ENCODE results near the gene OR11H6. TPM values are rescaled to one million over a fixed set of nuclear protein-coding genes. Genes with fewer than 3 reads are reported as not detected.

Gene OR11H6
- total and polyA plus RNA-seq, 9 of the 15 experiments (the other 6 are each of a cell fraction or from before 2014, with no cell fraction given): not detected

- Histone ChIP-seq H4K20me1 (replicated peaks; ENCODE audit: control insufficient read depth, insufficient read depth, low read length) (no peaks in the 10 kb centered on the region), H2AFZ (ENCODE audit: low read depth, low read length) (peak overlapping the region; percentile 84), H3K27ac (ENCODE audit: extremely low read depth, low read depth, low read length) (no peak overlapping the region; the same call in 1 of the 3 replicates), H3K9me1 (ENCODE audit: control insufficient read depth, insufficient read depth, low read length) (no peaks in the 10 kb centered on the region), H3K4me2 (ENCODE audit: insufficient read depth, low read length) (peak overlapping the region; percentile 60; the same call in 1 of the 2 replicates), H3K27me3 (ENCODE audit: control insufficient read depth in 2 of 2, insufficient read depth in 2 of 2, low read length in 2 of 2) (no peaks in the 10 kb centered on the region), H3K4me1 (replicated peaks in 1 of 2; ENCODE audit: control insufficient read depth in 2 of 2, insufficient read depth in 2 of 2, low read length in 2 of 2) (peaks cover 0 to 12% of the 10 kb centered on the region in 2 experiments; a peak in 3 of 5 replicates), H3K9me3 (replicated peaks; ENCODE audit: control insufficient read depth, insufficient read depth, low read depth, low read length) (no peaks in the 10 kb centered on the region), H3K9ac (ENCODE audit: insufficient read depth in 1 of 2, low read depth in 2 of 2, low read length in 2 of 2) (no peak overlapping the region), H3K79me2 (ENCODE audit: control insufficient read depth, insufficient read depth, low read length) (no peaks in the 10 kb centered on the region), H3K36me3 (ENCODE audit: control insufficient read depth, insufficient read depth, low read length) (no peaks in the 10 kb centered on the region), H3K4me3 (no peak overlapping the region)
- TF ChIP-seq ZNF184 (CRISPR knock-in tag; IDR thresholded peaks at IDR 0.05) (no peak), C11orf30 (IDR thresholded peaks at IDR 0.05; ENCODE audit: low read depth) (peak; percentile 83), TRIM25 (IDR thresholded peaks at IDR 0.05; ENCODE audit: borderline replicate concordance) (no peak), ZNF316 (IDR thresholded peaks at IDR 0.05) (peak; percentile 88), BACH1 (tag; IDR thresholded peaks at IDR 0.05) (peak; percentile 56; the same call in 1 of the 2 replicates), MAFG (tag; conservative IDR thresholded peaks at IDR 0.05) (peak; percentile 89), DPF2 (IDR thresholded peaks at IDR 0.05) (no peak), ZNF696 (CRISPR knock-in tag; conservative IDR thresholded peaks at IDR 0.05) (no peak), NFE2 (IDR thresholded peaks at IDR 0.05; ENCODE audit: low read depth) (peak; percentile 80), NFE2L1 (tag; IDR thresholded peaks at IDR 0.05; ENCODE audit: borderline replicate concordance, low read depth) (peak; percentile 82), MAFK (IDR thresholded peaks at IDR 0.05; ENCODE audit: low read length) (peak; percentile 78), MAFF (IDR thresholded peaks at IDR 0.05; ENCODE audit: low read length) (peak; percentile 88)
- no TSS peak for BruUV-seq (replicated peaks)
- ChIA-PET CTCF (ENCODE audit: low intra/inter-chr PET ratio) (no interaction called here), POLR2A (no interaction called here)
- 16% methylated on average over 4 of the region's 4 CpGs for WGBS (ENCODE audit: insufficient coverage, low coverage, missing lambda C conversion rate)
- peak; percentile 29 for FAIRE-seq
- DNase-seq (ENCODE audit: extremely low read depth in 1 of 4, low spot score in 3 of 4): peak in 1 of 4 experiments; percentile 21
- intact Hi-C loops (cut with micrococcal nuclease) (no loop called here), in situ Hi-C loops (cut with MboI) (no loop called here)
- ATAC-seq: no peak; the same call in 1 of the 3 replicates
Measured at GRCh38 chr14:20219033-20219432, 4.5 kb upstream of the OR11H6 start.
